Sigmoid colon (tissue), 4 donors: ENCODE measurements around the gene TNS1.

ENCODE experiments used
- EP300 ChIP-seq, 4 donors: sonication (generic); formaldehyde crosslinking; IDR thresholded peaks; one replicate each; pipeline ENCODE4 v1.6.1; 2017; ENCODE audit warnings: antibody characterized with exemption in 4 of 4
- POLR2A ChIP-seq, 2 donors: fragments of 450-650 bp; IDR thresholded peaks; one replicate each; pipeline ENCODE4 v1.6.1; 2016; ENCODE audit warnings: antibody characterized with exemption in 2 of 2, mild to moderate bottlenecking in 2 of 2, moderate library complexity in 2 of 2
- POLR2AphosphoS5 ChIP-seq, 4 donors: sonication (generic); formaldehyde crosslinking; IDR thresholded peaks; one replicate each; pipeline ENCODE4 v1.6.1; 2017; ENCODE audit warnings: antibody characterized with exemption in 4 of 4
- TF ChIP-seq, protein P1 (sequence below), 4 experiments: fragments of 450-650 bp in 3 of 4; fragments of 200-600 bp in 1 of 4; IDR thresholded peaks; one replicate each; pipeline ENCODE4 v1.5.1; 2016 to 2019; ENCODE audit warnings: antibody characterized with exemption in 4 of 4, mild to moderate bottlenecking in 3 of 4, moderate library complexity in 2 of 4

DNA sequence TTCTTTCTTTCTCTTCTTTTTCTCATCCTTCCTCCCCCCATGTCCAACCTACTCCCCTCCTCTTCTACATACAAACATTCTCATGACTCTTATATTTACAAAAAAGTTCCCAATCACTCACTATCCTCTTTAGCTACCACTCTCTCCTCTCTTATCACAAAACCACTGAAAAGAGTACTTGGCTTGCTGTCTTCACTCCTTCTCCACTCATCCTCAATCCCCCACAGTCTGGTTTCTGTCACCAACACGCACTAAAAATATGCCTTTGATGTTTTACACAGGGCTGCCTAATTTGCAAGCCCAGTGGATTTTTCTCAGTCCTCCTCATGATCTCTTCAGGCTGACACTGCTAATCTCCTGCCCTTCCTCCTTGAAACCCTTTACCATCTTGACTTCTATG is 159.5 kb downstream of the TNS1 start:
- TF ChIP-seq POLR2A (IDR thresholded peaks at IDR 0.05) (no peak), POLR2AphosphoS5 (IDR thresholded peaks at IDR 0.05) (peak in 1 of 4 donors; percentile 49), EP300 (IDR thresholded peaks at IDR 0.05) (no peak)
- TF ChIP-seq, protein P1, sequence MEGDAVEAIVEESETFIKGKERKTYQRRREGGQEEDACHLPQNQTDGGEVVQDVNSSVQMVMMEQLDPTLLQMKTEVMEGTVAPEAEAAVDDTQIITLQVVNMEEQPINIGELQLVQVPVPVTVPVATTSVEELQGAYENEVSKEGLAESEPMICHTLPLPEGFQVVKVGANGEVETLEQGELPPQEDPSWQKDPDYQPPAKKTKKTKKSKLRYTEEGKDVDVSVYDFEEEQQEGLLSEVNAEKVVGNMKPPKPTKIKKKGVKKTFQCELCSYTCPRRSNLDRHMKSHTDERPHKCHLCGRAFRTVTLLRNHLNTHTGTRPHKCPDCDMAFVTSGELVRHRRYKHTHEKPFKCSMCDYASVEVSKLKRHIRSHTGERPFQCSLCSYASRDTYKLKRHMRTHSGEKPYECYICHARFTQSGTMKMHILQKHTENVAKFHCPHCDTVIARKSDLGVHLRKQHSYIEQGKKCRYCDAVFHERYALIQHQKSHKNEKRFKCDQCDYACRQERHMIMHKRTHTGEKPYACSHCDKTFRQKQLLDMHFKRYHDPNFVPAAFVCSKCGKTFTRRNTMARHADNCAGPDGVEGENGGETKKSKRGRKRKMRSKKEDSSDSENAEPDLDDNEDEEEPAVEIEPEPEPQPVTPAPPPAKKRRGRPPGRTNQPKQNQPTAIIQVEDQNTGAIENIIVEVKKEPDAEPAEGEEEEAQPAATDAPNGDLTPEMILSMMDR (IDR thresholded peaks at IDR 0.05), result no peak
